K562 (cell line): ENCODE data around the gene ITPR3.

Source experiments
- CBX2 ChIP-seq: fragments of 200-600 bp; sonication (generic); IDR thresholded peaks from one replicate; pipeline ENCODE4 v1.6.1; 2012; ENCODE audit warnings: mild to moderate bottlenecking, low read length, inconsistent platforms; ENCODE audit not compliant: insufficient read depth, poor library complexity, severe bottlenecking
- NFYB ChIP-seq: IDR thresholded peaks from 2 replicates; pipeline ENCODE4 v1.6.1; 2011; ENCODE audit warnings: mild to moderate bottlenecking, moderate library complexity; ENCODE audit not compliant: insufficient read length; ENCODE audit errors: extremely low read depth
- RBM14 ChIP-seq: fragments of 200-400 bp; formaldehyde crosslinking; IDR thresholded peaks from 2 replicates; pipeline ENCODE4 v1.6.1; 2018; ENCODE audit warnings: low read depth, mild to moderate bottlenecking, low read length, moderate library complexity, borderline replicate concordance; ENCODE audit not compliant: insufficient read depth
- RCOR1 ChIP-seq, 2 experiments: IDR thresholded peaks; 2 replicates each; pipeline ENCODE4 v1.6.1; 2012; ENCODE audit warnings: low read depth in 2 of 2, low read length in 2 of 2, borderline replicate concordance in 1 of 2, improper control_type of control experiment in 1 of 2
- RFX5 ChIP-seq: IDR thresholded peaks from 2 replicates; pipeline ENCODE4 v1.6.1; 2011; ENCODE audit warnings: low read depth, mild to moderate bottlenecking, improper control_type of control experiment, low read length
- SNRNP70 ChIP-seq: fragments of 200-400 bp; formaldehyde crosslinking; optimal IDR thresholded peaks from 2 replicates; pipeline ENCODE3; 2017; ENCODE audit warnings: low read depth, low read length
- ZNF175 ChIP-seq: fragments of 200-800 bp; sonication (Bioruptor generic); IDR thresholded peaks from 2 replicates; pipeline ENCODE4 v1.6.1; 2016; ENCODE audit warnings: low read depth, mild to moderate bottlenecking, missing genetic modification characterization, missing compliant biosample characterization
- ZNF253 ChIP-seq: fragments of 250-450 bp; sonication (Bioruptor Pico); conservative IDR thresholded peaks from 2 replicates; pipeline ENCODE4 v1.6.1; 2021; ENCODE audit warnings: mild to moderate bottlenecking

DNA sequence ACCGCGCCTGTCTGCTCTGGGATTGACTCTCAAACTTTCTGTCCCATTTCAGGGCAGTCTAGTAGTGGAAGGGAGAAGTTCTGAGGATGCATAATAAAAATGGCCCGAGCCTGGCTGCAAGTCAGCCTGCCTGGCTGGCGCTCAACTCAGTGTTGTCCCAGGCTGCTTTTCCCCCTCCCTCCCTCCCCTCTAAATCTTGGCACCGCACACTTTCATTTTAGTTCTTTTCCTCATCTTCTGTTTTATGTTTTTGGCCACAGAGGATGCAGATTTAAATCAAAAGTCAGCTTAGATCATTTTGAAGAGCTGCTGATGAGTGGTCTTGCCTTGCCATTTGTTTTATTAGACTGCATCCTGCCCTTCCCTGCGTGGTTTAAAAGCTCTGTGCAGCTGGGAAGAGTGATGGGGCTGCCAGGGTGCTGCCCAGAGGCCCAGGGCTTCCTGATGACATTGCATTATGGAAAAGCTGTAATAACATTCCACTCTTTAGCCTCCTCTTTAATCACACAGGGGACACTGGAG is 96.9 kb downstream of the ITPR3 start:
- TF ChIP-seq RCOR1 (IDR thresholded peaks at IDR 0.05; ENCODE audit: borderline replicate concordance in 1 of 2, low read depth in 2 of 2, low read length in 2 of 2) (no peak), RFX5 (no peak), RBM14 (no peak), ZNF253 (no peak), ZNF175 (CRISPR knock-in tag) (no peak), CBX2 (no peak), SNRNP70 (no peak), NFYB (no peak)
